Activated CD4-positive, alpha-beta T cell treated with anti-CD3 and anti-CD28 coated beads for 36 hours (primary cell): ENCODE measurements around the gene H2BW2. TPM values are rescaled to one million over a fixed set of nuclear protein-coding genes. Genes with fewer than 3 reads are reported as not detected.
"Not testable (repeated sequence)": the region's sequence is repeated elsewhere in the genome, so short reads cannot be mapped to it uniquely, and the experiment has no call there.

Experiments used
- ATAC-seq: fragments of 200-7000 bp; cut with Tn5 transposase; one replicate; pipeline ENCODE4 v1.10.0; 2021; ENCODE audit warnings: mild to moderate bottlenecking, moderate library complexity
- CTCF ChIA-PET: fragments of 350-600 bp; sonication (Branson Sonifier 250); formaldehyde crosslinking; loops from one replicate; lab custom pipeline; 2021; ENCODE audit warnings: antibody characterized with exemption; lab: Charles Lee
- POLR2A ChIA-PET: fragments of 350-600 bp; sonication (Branson Sonifier 250); formaldehyde crosslinking; loops from one replicate; lab custom pipeline; 2021; ENCODE audit warnings: antibody characterized with exemption, inconsistent platforms; lab: Charles Lee
- DNase-seq: peaks from one replicate; pipeline ENCODE4 v3.0.0-alpha.2; 2020
- H3K27ac Mint-ChIP-seq: one replicate; pipeline ENCODE4 v1.8.0; 2021; ENCODE audit warnings: mixed read lengths
- H3K27me3 Mint-ChIP-seq: one replicate; pipeline ENCODE4 v1.8.0; 2021; ENCODE audit warnings: mixed read lengths
- H3K36me3 Mint-ChIP-seq: one replicate; pipeline ENCODE4 v1.8.0; 2021; ENCODE audit warnings: low read depth, mixed read lengths
- H3K4me1 Mint-ChIP-seq: one replicate; pipeline ENCODE4 v1.8.0; 2021; ENCODE audit warnings: mixed read lengths
- H3K4me3 Mint-ChIP-seq: one replicate; pipeline ENCODE4 v1.8.0; 2021; ENCODE audit warnings: mild to moderate bottlenecking, moderate library complexity, mixed read lengths
- H3K9me3 Mint-ChIP-seq: one replicate; pipeline ENCODE4 v1.8.0; 2021; ENCODE audit warnings: low read depth, mixed read lengths
- intact Hi-C, 2 experiments: fragments of 100-400 bp; cut with DNase I in 1 of 2; cut with micrococcal nuclease in 1 of 2; formaldehyde crosslinking; loops; one replicate each; pipeline versions ENCODE4 v1.14.2 to v1.15.1; 2022 to 2024; cut with DNase I, micrococcal nuclease
- total RNA-seq, 2 experiments: library from RNA; stranded (reverse); gene quantifications; one replicate each; pipeline ENCODE4 v1.2.3, GENCODE V29; 2021

H2BW2 gene
- total RNA-seq, result not detected

DNA sequence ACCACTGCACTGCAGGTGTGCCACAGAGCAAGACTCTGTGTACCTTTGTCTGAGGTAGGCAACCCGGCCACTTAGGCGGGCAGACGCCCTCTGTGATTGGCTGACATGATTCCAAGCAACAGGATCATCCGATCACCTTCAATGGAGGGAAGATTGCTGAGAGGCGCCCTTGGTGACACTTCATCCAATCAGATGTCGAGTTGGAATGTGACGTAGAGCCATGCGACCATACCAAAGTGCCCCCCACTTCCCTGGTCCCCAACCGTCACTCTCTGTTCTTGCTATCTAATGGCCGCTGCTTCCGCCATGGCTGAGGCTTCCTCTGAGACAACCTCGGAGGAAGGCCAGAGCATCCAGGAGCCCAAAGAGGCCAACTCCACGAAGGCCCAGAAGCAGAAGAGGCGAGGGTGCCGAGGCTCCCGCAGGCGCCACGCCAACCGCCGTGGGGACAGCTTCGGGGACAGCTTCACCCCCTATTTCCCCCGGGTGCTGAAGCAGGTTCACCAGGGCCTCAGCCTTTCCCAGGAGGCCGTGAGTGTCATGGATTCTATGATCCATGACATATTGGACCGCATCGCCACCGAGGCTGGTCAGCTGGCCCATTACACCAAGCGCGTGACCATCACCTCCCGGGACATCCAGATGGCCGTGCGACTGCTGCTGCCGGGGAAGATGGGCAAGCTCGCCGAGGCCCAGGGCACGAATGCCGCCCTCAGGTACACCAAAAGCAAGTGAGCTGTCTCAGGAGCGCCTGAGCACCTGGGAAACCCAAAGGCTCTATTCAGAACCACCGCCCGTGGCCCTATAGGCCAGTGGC is at the start of gene H2BW2:
H2BW2 (plus strand) TSS at position 268 of the 817 bp plus-strand sequence; CDS start at position 307, 39 bp downstream.
- H3K4me3 Mint-ChIP-seq, result no peak within 1 kb of the TSS
- peaks cover 16% of the 10 kb centered on the region for H3K27me3 Mint-ChIP-seq
- ATAC-seq (no peak), DNase-seq (no peak)
- ChIA-PET POLR2A (no interaction called here), CTCF (no interaction called here)
- H3K27ac Mint-ChIP-seq, result no peak within 1 kb of the TSS
- no peaks in the 10 kb centered on the region for H3K36me3 Mint-ChIP-seq
- H3K4me1 Mint-ChIP-seq, result no peaks in the 10 kb centered on the region
- no peaks in the 10 kb centered on the region for H3K9me3 Mint-ChIP-seq
- intact Hi-C loops, result no loop called here

DNA sequence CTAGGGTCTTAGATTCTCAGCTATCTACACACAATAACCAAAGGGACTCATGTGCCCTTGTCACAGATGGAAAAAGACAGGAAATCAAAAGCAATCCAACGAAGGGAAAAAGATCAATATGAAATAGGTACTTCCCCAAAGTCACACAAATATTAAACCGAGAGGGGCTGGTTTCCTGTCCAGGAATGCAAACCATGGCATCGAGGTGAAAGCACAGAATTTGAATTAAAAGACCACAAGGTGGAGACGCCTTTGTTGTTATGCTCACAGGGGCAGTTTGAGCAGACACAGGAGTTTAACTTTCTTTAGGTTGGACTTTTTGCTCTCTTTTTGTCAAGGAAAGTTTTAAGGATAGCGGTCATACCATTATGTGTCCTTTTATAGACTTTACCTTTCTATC is 40.5 kb upstream of the H2BW2 start:
- CTCF ChIA-PET, result interaction anchor here (0.7 kb wide), 1 partner anchor 221 kb away, joined by 3 read pairs; no protein-coding TSS in a partner anchor
- no peak overlapping the region for H3K27ac Mint-ChIP-seq
- no peaks in the 10 kb centered on the region for H3K4me1 Mint-ChIP-seq
- H3K36me3 Mint-ChIP-seq, result no peaks in the 10 kb centered on the region
- DNase-seq, result no peak
- H3K9me3 Mint-ChIP-seq, result no peaks in the 10 kb centered on the region
- intact Hi-C loops, result no loop called here
- H3K4me3 Mint-ChIP-seq, result no peak overlapping the region
- ATAC-seq, result no peak
- H3K27me3 Mint-ChIP-seq, result peaks cover 7% of the 10 kb centered on the region
- POLR2A ChIA-PET, result no interaction called here

GRCh38 chrX:104008831-104009230 is 30.9 kb upstream of the H2BW2 start:
- no peak overlapping the region for H3K27ac Mint-ChIP-seq
- ChIA-PET CTCF (no interaction called here), POLR2A (no interaction called here)
- H3K27me3 Mint-ChIP-seq, result peaks cover 3% of the 10 kb centered on the region
- no peak for DNase-seq
- no peaks in the 10 kb centered on the region for H3K9me3 Mint-ChIP-seq
- no peaks in the 10 kb centered on the region for H3K36me3 Mint-ChIP-seq
- no peak overlapping the region for H3K4me3 Mint-ChIP-seq
- ATAC-seq, result no peak
- H3K4me1 Mint-ChIP-seq, result no peaks in the 10 kb centered on the region
- intact Hi-C loops, result no loop called here

DNA sequence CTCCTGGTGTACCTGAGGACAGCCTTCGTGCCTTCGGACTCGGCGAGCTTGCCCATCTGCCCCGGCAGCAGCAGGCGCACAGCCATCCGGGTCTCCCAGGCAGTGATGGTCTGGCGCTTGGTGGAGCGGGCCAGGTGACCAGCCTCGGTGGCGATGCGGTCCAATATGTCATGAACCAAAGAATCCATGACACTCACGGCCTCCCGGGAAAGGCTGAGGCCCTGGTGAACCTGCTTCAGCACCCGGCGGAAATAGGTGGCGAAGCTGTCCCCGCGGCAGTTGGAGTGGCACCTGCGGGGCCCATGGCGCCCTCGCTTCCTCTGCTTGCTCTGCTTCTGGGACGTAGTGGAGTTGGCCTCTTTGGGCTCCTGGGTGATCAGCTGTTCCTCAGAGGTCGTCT is 26.6 kb upstream of the H2BW2 start:
- H3K9me3 Mint-ChIP-seq, result no peaks in the 10 kb centered on the region
- H3K36me3 Mint-ChIP-seq, result no peaks in the 10 kb centered on the region
- H3K4me1 Mint-ChIP-seq, result no peaks in the 10 kb centered on the region
- ChIA-PET CTCF (no interaction called here), POLR2A (no interaction called here)
- no peak overlapping the region for H3K27ac Mint-ChIP-seq
- H3K4me3 Mint-ChIP-seq, result no peak overlapping the region
- DNase-seq (no peak), ATAC-seq (no peak)
- intact Hi-C loops, result no loop called here
- H3K27me3 Mint-ChIP-seq, result peaks cover 3% of the 10 kb centered on the region

DNA sequence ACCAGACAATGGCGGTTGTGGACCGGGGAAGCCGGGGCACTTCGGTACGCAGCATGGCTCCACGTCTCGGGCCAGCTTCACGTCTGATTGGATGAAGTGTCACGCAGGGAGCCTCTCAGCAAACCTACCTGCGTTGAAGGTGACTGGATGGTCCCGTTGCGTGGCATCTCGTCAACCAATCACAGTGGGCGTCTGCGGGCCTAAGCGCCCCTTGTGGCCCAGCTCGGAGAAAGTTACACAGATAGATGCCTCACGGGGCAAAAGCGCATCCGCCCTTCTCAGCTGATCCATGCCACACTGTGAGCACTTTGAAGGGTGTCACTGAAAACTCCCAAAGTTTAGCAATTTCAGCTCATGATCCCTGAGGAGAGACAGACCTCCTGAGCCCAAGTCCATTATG is 26.1 kb upstream of the H2BW2 start, which contains the start of gene H2BW1:
H2BW1 (minus strand) TSS at position 103 of the 400 bp plus-strand sequence. CDS start 132 bp downstream, outside the sequence.
- H3K36me3 Mint-ChIP-seq, result no peaks in the 10 kb centered on the region
- H3K27me3 Mint-ChIP-seq, result peaks cover 3% of the 10 kb centered on the region
- H3K27ac Mint-ChIP-seq, result no peak within 1 kb of the TSS
- ATAC-seq, result no peak
- no peak within 1 kb of the TSS for H3K4me3 Mint-ChIP-seq
- no peaks in the 10 kb centered on the region for H3K9me3 Mint-ChIP-seq
- no peaks in the 10 kb centered on the region for H3K4me1 Mint-ChIP-seq
- ChIA-PET CTCF (no interaction called here), POLR2A (no interaction called here)
- intact Hi-C loops, result no loop called here
- no peak for DNase-seq

DNA sequence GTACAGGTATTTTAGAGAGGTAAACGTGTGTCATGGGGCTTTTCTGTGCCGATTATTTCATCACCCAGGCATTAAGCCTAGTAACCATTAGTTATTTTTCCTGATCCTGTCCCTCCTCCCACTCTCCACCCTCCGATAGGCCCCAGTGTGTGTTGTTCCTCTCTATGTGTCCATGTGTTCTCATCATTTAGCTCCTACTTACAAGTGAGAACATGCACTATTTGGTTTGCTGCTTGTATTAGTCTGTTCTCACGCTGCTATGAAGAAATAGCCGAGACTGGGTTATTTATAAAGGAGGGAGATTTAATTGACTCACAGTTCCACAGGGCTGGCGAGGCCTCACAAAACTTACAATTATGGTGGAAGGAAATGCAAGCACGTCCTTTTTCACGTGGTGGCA is 24.2 kb upstream of the H2BW2 start:
- DNase-seq, ATAC-seq, intact Hi-C loops, H3K27ac Mint-ChIP-seq, H3K27me3 Mint-ChIP-seq, CTCF ChIA-PET, H3K4me1 Mint-ChIP-seq, H3K36me3 Mint-ChIP-seq, H3K9me3 Mint-ChIP-seq, H3K4me3 Mint-ChIP-seq, POLR2A ChIA-PET: not testable (repeated sequence)

DNA sequence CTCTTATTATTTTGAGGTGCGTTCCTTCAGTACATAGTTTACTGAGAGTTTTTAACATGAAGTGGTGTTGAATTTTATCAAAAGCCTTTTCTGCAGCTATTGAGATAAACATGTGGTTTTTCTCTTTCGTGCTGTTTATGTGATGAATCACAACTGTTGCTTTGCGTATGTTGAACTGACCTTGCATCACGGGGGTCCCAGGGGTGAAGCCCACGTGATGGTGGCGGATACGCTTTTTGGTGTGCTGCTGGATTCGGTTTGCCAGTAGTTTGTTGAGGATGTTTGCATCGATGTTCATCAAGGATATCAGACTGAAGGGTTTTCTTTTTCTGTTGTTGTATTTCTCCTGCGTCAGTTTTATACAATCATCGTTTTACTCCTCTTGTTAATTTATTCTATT is 21.6 kb upstream of the H2BW2 start:
- Mint-ChIP-seq H3K9me3 (no peaks in the 10 kb centered on the region), H3K4me1 (no peaks in the 10 kb centered on the region), H3K4me3 (no peak overlapping the region), H3K36me3 (no peaks in the 10 kb centered on the region), H3K27me3 (peaks cover 2% of the 10 kb centered on the region), H3K27ac (no peak overlapping the region)
- ATAC-seq (no peak), DNase-seq (no peak)
- intact Hi-C loops, result no loop called here
- CTCF ChIA-PET, result no interaction called here
- POLR2A ChIA-PET, result no interaction called here

DNA sequence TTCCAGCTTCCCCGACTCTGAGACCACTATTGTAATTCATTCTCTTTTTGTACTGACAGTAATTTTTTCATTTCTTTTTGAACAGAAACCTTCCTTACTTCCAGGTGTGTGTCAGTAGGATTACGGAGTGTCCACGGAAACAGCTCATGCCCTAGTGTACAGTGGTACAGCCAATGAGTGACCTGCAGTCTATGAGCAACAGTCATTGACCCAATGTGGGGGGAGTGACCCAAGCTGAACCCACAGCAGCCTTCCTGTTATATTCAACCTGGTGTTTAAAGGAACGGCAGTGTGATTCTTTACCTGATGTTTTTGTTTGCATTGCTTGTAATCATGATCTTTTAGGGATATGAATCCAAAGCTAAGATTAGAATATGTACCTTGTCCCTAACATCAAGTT is 1.2 kb downstream of the H2BW2 start:
- DNase-seq (no peak), ATAC-seq (no peak)
- H3K9me3 Mint-ChIP-seq, result no peaks in the 10 kb centered on the region
- H3K27me3 Mint-ChIP-seq, result peaks cover 12% of the 10 kb centered on the region
- no peaks in the 10 kb centered on the region for H3K4me1 Mint-ChIP-seq
- intact Hi-C loops, result no loop called here
- no peaks in the 10 kb centered on the region for H3K36me3 Mint-ChIP-seq
- no peak overlapping the region for H3K4me3 Mint-ChIP-seq
- CTCF ChIA-PET, result no interaction called here
- no peak overlapping the region for H3K27ac Mint-ChIP-seq
- POLR2A ChIA-PET, result no interaction called here

GRCh38 chrX:104045642-104046041 is 5.9 kb downstream of the H2BW2 start:
- peaks cover 10% of the 10 kb centered on the region for H3K27me3 Mint-ChIP-seq
- ATAC-seq (no peak), DNase-seq (no peak)
- H3K27ac Mint-ChIP-seq, result no peak overlapping the region
- ChIA-PET POLR2A (no interaction called here), CTCF (interaction anchor here (0.6 kb wide), 1 partner anchor 302 kb away, joined by 3 read pairs; no protein-coding TSS in a partner anchor)
- H3K4me1 Mint-ChIP-seq, result no peaks in the 10 kb centered on the region
- no peak overlapping the region for H3K4me3 Mint-ChIP-seq
- H3K36me3 Mint-ChIP-seq, result no peaks in the 10 kb centered on the region
- H3K9me3 Mint-ChIP-seq, result no peaks in the 10 kb centered on the region
- intact Hi-C loops, result no loop called here

GRCh38 chrX:104047171-104047570 is 7.4 kb downstream of the H2BW2 start:
- intact Hi-C loops, result no loop called here

DNA sequence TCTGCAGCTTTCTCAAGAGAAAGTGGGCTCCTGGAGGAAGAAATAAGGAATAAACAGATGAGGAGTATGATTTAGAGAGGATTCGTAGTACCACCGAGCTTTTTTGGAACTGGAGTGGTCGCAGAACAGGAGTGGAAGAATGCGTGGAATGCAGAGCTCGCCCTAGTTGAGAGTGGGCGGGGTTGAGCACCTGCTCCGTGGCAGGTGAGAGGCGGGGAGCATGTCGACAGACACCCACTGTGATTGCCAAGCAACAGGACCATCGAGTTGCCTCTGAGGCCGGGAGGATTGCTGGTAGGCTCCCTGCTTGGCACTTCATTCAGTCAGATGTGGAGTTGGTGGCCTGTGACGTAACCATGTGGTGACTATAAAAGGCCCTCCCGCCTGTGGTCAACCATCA is 15.2 kb downstream of the H2BW2 start:
- H3K36me3 Mint-ChIP-seq, H3K27ac Mint-ChIP-seq, ATAC-seq, H3K27me3 Mint-ChIP-seq, DNase-seq, H3K4me1 Mint-ChIP-seq, H3K4me3 Mint-ChIP-seq, POLR2A ChIA-PET, H3K9me3 Mint-ChIP-seq, intact Hi-C loops, CTCF ChIA-PET: not testable (repeated sequence)

More at GRCh38 chrX:104047171-104047570, 7.4 kb downstream of the H2BW2 start:
- DNase-seq (no peak), ATAC-seq (no peak)
- Mint-ChIP-seq H3K9me3 (no peaks in the 10 kb centered on the region), H3K27me3 (peaks cover 8% of the 10 kb centered on the region), H3K36me3 (no peaks in the 10 kb centered on the region), H3K4me3 (no peak overlapping the region), H3K4me1 (no peaks in the 10 kb centered on the region), H3K27ac (no peak overlapping the region)
- ChIA-PET POLR2A (no interaction called here), CTCF (no interaction called here)

DNA sequence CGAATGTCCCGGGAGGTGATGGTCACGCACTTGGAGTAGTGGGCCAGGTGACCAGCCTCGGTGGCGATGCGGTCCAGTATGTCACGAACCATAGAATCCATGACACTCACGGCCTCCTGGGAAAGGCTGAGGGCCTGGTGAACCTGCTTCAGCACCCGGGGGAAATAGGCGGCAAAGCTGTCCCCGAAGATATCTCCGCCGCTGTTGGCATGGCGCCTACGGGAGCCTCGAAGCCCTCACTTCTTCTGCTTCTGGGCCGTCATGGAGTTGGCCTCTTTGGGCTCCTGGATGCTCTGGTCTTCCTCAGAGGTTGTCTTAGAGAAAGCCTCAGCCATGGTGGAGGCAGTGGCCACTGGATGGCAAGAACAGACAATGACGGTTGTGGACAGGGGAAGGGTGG is 22.9 kb downstream of the H2BW2 start:
- ATAC-seq, H3K9me3 Mint-ChIP-seq, DNase-seq, CTCF ChIA-PET, H3K27me3 Mint-ChIP-seq, H3K4me1 Mint-ChIP-seq, H3K27ac Mint-ChIP-seq, intact Hi-C loops, H3K4me3 Mint-ChIP-seq, H3K36me3 Mint-ChIP-seq, POLR2A ChIA-PET: not testable (repeated sequence)
